Bronchial epithelial cell (primary cell): ENCODE data around the gene TMEM238. TPM values are rescaled to one million over a fixed set of nuclear protein-coding genes. Genes with fewer than 3 reads are reported as not detected.

Source experiments
- DNase-seq: peaks from one replicate; pipeline ENCODE4 v3.0.0-alpha.2; 2010; ENCODE audit warnings: low read depth
- FAIRE-seq: peaks from 2 replicates; lab custom pipeline; 2011; peaks lifted over from hg19 to GRCh38; lab: Jason Lieb, UNC
- H3K27me3 ChIP-seq: 2 replicates; pipeline ENCODE4 v1.5.1; 2011; ENCODE audit warnings: low read length; ENCODE audit not compliant: control insufficient read depth, insufficient read depth
- H3K36me3 ChIP-seq: 2 replicates; pipeline ENCODE4 v1.5.1; 2011; ENCODE audit warnings: low read length; ENCODE audit not compliant: control insufficient read depth, insufficient read depth
- H3K4me3 ChIP-seq: 2 replicates; pipeline ENCODE4 v1.5.1; 2011; ENCODE audit warnings: mild to moderate bottlenecking, low read depth, low read length, control low read depth
- total RNA-seq: library from RNA; depleted of rRNA; stranded (reverse); fragments of >200 nt; gene quantifications from 2 replicates; pipeline ENCODE4 v1.2.1, GENCODE V29; 2014
- TF ChIP-seq, protein P1 (sequence below): IDR thresholded peaks from 2 replicates; pipeline ENCODE4 v1.5.1; 2011; ENCODE audit warnings: mild to moderate bottlenecking, moderate library complexity, low read length, control low read depth, inconsistent platforms; ENCODE audit not compliant: insufficient read depth, severe bottlenecking

Gene TMEM238
- total RNA-seq, 1 donor from 2014 or later: 10.0 TPM

DNA sequence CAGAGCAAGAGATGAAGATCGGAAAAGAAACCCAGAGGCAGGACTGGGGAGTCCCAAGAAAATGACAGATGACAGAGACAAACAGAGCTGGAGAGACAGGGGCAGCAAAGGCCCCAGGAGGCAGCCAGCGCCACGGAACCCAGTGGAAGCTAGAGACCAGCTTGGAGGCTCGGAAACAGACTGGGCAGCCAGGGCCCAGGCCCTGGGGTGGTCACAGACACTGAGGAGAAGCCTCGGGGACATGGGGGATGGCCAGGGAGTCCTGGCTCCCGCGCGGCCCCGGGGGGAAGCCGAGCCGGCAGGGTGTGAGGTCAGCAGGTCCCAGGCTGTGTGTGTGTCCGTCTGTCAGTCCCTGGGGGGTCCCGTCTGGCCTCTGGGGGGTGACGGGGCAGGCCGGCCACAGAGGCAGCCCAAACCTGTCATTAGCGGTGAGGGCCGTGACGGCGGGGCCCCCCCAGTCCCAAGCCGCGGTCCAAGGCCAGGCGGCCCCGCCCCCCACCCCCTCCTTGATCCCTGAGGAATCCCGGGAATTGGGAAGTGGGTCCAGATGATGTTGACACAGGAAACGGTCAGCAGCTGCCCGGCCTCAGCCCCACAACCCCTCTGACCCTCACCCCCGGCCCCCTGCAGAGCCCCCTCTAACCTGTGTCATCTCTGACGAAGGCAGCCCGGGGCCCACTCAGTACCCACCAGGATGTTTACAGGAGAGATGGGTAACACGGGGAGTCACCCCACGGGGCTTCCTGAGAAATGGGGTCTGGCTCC lies 9.9 kb downstream of the TMEM238 start:
- Histone ChIP-seq H3K36me3 (no peaks in the 10 kb centered on the region), H3K4me3 (no peak overlapping the region), H3K27me3 (peaks cover 5% of the 10 kb centered on the region)
- TF ChIP-seq, protein P1, sequence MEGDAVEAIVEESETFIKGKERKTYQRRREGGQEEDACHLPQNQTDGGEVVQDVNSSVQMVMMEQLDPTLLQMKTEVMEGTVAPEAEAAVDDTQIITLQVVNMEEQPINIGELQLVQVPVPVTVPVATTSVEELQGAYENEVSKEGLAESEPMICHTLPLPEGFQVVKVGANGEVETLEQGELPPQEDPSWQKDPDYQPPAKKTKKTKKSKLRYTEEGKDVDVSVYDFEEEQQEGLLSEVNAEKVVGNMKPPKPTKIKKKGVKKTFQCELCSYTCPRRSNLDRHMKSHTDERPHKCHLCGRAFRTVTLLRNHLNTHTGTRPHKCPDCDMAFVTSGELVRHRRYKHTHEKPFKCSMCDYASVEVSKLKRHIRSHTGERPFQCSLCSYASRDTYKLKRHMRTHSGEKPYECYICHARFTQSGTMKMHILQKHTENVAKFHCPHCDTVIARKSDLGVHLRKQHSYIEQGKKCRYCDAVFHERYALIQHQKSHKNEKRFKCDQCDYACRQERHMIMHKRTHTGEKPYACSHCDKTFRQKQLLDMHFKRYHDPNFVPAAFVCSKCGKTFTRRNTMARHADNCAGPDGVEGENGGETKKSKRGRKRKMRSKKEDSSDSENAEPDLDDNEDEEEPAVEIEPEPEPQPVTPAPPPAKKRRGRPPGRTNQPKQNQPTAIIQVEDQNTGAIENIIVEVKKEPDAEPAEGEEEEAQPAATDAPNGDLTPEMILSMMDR: no peak
- no peak for DNase-seq
- FAIRE-seq: no peak

DNA sequence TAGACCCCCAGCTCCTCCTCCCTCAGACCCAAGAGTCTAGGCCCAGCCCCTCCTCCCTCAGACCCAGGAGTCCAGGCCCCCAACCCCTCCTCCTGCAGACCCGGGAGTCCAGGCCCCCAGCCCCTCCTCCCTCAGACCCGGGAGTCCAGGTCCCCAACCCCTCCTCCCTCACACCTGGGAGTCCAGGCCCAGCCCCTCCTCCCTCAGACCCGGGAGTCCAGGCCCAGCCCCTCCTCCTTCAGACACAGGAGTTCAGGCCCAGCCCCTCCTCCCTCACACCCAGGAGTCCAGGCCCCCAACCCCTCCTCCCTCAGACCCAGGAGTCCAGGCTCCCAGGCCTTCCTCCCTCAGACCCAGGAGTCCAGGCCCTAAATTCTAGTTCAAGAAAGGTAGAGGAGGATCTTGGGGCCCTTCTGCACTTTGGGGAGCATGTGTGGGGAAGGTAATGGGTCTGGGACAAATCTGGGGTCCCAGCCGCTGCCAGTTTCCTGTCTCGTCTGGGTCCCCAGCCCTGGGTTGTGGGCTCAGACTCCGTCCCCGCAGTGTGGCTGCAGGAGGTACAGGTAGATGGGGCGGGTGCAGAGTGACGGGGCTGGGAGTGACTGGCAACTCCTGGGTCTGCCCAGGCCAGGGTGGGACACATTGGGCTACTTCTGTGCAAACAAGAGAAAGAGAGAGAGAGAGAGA lies 10.6 kb downstream of the TMEM238 start:
- DNase-seq (no peak), FAIRE-seq (no peak)
- peaks cover 5% of the 10 kb centered on the region for H3K27me3 ChIP-seq
- TF ChIP-seq, protein P1: no peak
- H3K36me3 ChIP-seq: no peaks in the 10 kb centered on the region
- H3K4me3 ChIP-seq: no peak overlapping the region

DNA sequence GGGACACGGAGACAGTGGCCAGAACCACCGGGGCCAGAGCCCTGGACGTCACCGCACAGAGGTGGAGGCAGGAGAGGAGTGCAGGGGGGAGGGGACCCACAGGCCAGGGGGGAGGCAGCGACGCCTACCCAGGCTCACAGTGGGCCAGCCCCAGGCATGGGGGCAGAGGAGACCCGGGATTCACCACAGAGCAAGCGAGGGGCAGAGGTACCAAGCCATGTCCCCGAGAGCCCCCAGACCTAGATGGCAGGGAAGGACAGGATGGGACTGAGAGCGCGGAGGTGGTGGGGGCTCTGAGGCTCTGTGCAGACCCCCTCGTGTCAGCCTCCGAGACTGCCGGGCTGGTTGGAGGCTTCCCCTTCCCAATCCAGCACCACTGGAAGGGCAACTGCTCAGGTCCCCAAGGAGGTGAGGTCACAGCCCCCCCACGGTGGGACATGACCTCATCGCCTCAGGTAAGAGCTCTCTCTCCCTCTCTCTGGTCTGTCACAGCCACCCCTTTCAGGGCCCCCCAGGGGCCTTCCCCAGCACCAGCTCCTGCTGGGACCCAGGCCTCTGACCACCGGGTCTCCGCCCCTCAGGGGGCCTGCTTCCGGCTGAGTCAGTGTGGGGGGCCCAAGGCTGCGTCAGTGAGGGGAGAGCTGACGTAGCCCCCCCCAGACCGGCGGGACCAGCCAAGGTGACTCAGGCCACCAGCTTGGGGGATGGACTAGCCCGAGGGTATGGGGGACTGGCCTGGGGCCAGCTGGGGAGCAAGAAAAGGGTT lies 11.6 kb downstream of the TMEM238 start:
- DNase-seq (no peak), FAIRE-seq (no peak)
- H3K4me3 ChIP-seq: no peak overlapping the region
- TF ChIP-seq, protein P1: no peak
- no peaks in the 10 kb centered on the region for H3K36me3 ChIP-seq
- H3K27me3 ChIP-seq: peaks cover 5% of the 10 kb centered on the region

DNA sequence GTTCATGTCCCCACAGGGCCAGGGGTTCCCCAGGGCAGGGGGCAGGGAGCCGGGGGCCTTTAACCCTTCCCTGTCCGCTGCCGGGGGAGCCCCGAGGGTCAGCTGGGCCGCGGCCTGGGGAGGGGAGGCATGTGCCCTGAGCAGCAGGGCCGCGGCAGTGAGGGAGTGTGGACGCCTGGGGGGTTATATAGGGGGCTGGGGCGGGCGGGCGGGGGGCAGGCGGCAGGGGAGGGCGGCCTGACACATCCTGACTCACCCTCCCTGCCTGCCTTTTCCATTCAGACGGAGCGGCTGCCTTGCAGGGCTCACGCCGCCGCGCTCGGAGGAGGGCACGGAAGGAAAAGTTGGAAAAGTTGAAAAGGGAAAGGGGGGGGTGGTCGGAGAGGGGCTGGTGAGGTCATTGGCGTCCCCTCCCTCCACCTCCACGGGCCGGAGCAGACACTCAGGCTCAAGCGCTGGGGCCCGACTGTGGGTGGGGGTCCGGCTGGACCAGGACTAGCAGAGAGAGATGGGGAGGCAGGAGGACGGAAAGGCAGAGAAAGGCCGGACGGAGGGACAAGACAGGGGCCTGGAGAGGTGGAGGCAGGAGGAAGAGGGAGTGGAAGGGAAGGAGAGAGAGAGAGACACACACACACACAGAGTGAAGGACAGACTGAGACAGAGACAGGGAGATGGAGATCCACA lies 13.6 kb downstream of the TMEM238 start, which contains the start of gene IL11:
Gene IL11 (minus strand): TSS at position 159 of the 684 bp plus-strand sequence. CDS start 153 bp downstream, at position 6.
- FAIRE-seq (no peak), DNase-seq (peak; percentile 46)
- TF ChIP-seq, protein P1: no peak
- peak within 1 kb of the TSS; percentile 45 for H3K4me3 ChIP-seq
- no peaks in the 10 kb centered on the region for H3K36me3 ChIP-seq
- H3K27me3 ChIP-seq: peaks cover 3% of the 10 kb centered on the region

DNA sequence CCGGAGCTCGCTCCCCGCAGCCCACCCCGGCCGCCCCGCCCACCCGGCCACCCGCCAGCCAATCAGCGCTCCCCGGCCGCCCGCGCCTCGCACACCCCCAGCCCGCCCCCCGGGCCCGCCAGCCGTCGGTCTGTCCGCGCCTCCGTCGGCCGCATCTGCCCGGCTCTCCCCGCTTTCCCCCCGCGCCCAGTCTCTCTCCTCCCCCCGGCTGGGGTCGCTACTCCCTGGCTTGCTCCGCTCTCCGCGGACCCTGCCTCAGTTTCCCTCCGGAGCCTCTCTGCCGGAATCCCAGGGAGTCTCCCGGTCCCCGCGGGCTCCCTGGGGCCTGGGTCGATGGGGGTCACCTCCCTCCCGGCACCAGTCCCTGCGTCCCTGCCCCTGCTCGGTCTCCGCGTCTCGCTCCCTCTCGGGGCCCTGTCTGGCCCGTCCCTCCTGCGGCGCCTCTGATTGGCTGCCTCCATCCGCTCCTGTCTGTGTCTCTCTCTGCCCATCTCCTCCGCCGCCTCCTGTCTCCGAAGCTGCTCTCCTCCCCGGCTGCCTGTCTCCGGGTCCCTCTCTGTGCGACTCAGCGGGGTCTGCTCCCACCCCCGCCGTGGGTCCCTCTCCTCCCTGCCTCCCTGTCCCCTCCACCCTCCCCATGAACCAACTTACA lies 14.3 kb downstream of the TMEM238 start:
- TF ChIP-seq, protein P1: no peak
- FAIRE-seq (no peak), DNase-seq (peak; percentile 58)
- Histone ChIP-seq H3K4me3 (peak overlapping the region; percentile 45), H3K36me3 (no peaks in the 10 kb centered on the region), H3K27me3 (peaks cover 2% of the 10 kb centered on the region)
